ENCODE results near the gene SPATA31A5. TPM values are rescaled to one million over a fixed set of nuclear protein-coding genes. Genes with fewer than 3 reads are reported as not detected.

The SPATA31A5 gene
- not detected in 2 replicates for total RNA-seq

GRCh38 chr9:60914107-60914506, at the start of gene SPATA31A5:
Gene SPATA31A5, plus strand, starts transcription at chr9:60914407. Its CDS starts 29 bp downstream, at chr9:60914436.

Data from smooth muscle cell of bladder (primary cell).